GM23338 (cell line): ENCODE data around the gene ACSF2. TPM values are rescaled to one million over a fixed set of nuclear protein-coding genes. Genes with fewer than 3 reads are reported as not detected.

Experiments used
- ATAC-seq: fragments of 200-7000 bp; cut with Tn5 transposase; 3 replicates; pipeline ENCODE4 v1.9.1; 2020
- DNase-seq: peaks from one replicate; pipeline ENCODE4 v3.0.0-alpha.2; 2015; ENCODE audit warnings: low spot score
- H2AFZ ChIP-seq: fragments of 200-600 bp; sonication (generic); 2 replicates; pipeline ENCODE4 v1.8.0; 2016; ENCODE audit warnings: antibody characterized with exemption, mild to moderate bottlenecking, moderate library complexity
- H3F3A ChIP-seq: fragments of 200-600 bp; sonication (generic); replicated peaks from 2 replicates; pipeline ENCODE4 v1.8.0; 2017; ENCODE audit warnings: antibody characterized with exemption, mixed run types, low read depth
- H3K27ac ChIP-seq: fragments of 200-600 bp; sonication (generic); 2 replicates; pipeline ENCODE4 v1.6.1; 2016; ENCODE audit warnings: low read depth
- H3K27me3 ChIP-seq: fragments of 200-600 bp; sonication (generic); 2 replicates; pipeline ENCODE4 v1.8.0; 2016; ENCODE audit warnings: mild to moderate bottlenecking, mixed run types, moderate library complexity; ENCODE audit not compliant: insufficient read depth
- H3K36me3 ChIP-seq: fragments of 200-600 bp; sonication (generic); 2 replicates; pipeline ENCODE4 v1.8.0; 2016; ENCODE audit warnings: mild to moderate bottlenecking; ENCODE audit not compliant: insufficient read depth
- H3K4me1 ChIP-seq: fragments of 200-600 bp; sonication (generic); 2 replicates; pipeline ENCODE4 v1.8.0; 2016; ENCODE audit warnings: mild to moderate bottlenecking, moderate library complexity; ENCODE audit not compliant: insufficient read depth
- H3K4me2 ChIP-seq: fragments of 200-600 bp; sonication (generic); 2 replicates; pipeline ENCODE4 v1.7.1; 2017; ENCODE audit warnings: mixed run types
- H3K4me3 ChIP-seq: fragments of 200-600 bp; sonication (generic); 2 replicates; pipeline ENCODE4 v1.6.1; 2016; ENCODE audit warnings: mixed run types
- H3K79me2 ChIP-seq: fragments of 200-600 bp; sonication (generic); replicated peaks from 2 replicates; pipeline ENCODE4 v1.8.0; 2017; ENCODE audit warnings: mild to moderate bottlenecking; ENCODE audit not compliant: insufficient read depth
- H3K9me2 ChIP-seq: fragments of 200-600 bp; sonication (generic); 2 replicates; pipeline ENCODE4 v1.8.0; 2017; ENCODE audit not compliant: insufficient read depth
- H4K20me1 ChIP-seq: fragments of 200-600 bp; sonication (generic); replicated peaks from 2 replicates; pipeline ENCODE4 v1.8.0; 2017; ENCODE audit warnings: mild to moderate bottlenecking; ENCODE audit not compliant: insufficient read depth
- H3K27ac Mint-ChIP-seq: 2 replicates; pipeline ENCODE4 v1.8.0; 2020; ENCODE audit warnings: inconsistent platforms, mild to moderate bottlenecking, moderate library complexity, mixed read lengths
- H3K27me3 Mint-ChIP-seq: 3 replicates; pipeline ENCODE4 v1.8.0; 2022; ENCODE audit warnings: low read depth, mild to moderate bottlenecking, moderate library complexity, mixed read lengths, inconsistent platforms; ENCODE audit not compliant: insufficient read depth, poor library complexity
- H3K36me3 Mint-ChIP-seq: 3 replicates; pipeline ENCODE4 v1.8.0; 2021; ENCODE audit warnings: low read depth, mild to moderate bottlenecking, inconsistent platforms, moderate library complexity, mixed read lengths
- H3K4me1 Mint-ChIP-seq: 3 replicates; pipeline ENCODE4 v1.8.0; 2020; ENCODE audit warnings: mild to moderate bottlenecking, inconsistent platforms, mixed read lengths
- H3K4me3 Mint-ChIP-seq: 3 replicates; pipeline ENCODE4 v1.8.0; 2021; ENCODE audit warnings: moderate library complexity, mild to moderate bottlenecking, inconsistent platforms, mixed read lengths
- H3K9me3 Mint-ChIP-seq: 3 replicates; pipeline ENCODE4 v1.8.0; 2020; ENCODE audit warnings: moderate library complexity, mild to moderate bottlenecking, inconsistent platforms, mixed read lengths
- CREB1 ChIP-seq: fragments of 250-450 bp; sonication (Bioruptor Pico); IDR thresholded peaks from 2 replicates; pipeline ENCODE4 v1.5.0; 2020; ENCODE audit warnings: low read depth, mild to moderate bottlenecking, moderate library complexity
- EZH2 ChIP-seq: fragments of 200-600 bp; sonication (generic); IDR thresholded peaks from one replicate; pipeline ENCODE4 v1.8.0; 2017; ENCODE audit warnings: antibody characterized with exemption, mild to moderate bottlenecking, low read depth; ENCODE audit not compliant: unreplicated experiment
- NANOG ChIP-seq: IDR thresholded peaks from 2 replicates; pipeline ENCODE4 v1.6.1; 2016; ENCODE audit warnings: antibody characterized with exemption, borderline replicate concordance
- POLR2AphosphoS5 ChIP-seq: IDR thresholded peaks from 2 replicates; pipeline ENCODE4 v1.6.1; 2016; ENCODE audit warnings: antibody characterized with exemption, low read depth
- STAT1 ChIP-seq: IDR thresholded peaks from one replicate; pipeline ENCODE4 v1.6.1; 2016; ENCODE audit warnings: antibody characterized with exemption; ENCODE audit not compliant: unreplicated experiment
- ZNF114 ChIP-seq: fragments of 250-450 bp; sonication (Bioruptor Pico); IDR thresholded peaks from 2 replicates; pipeline ENCODE4 v1.5.0; 2020; ENCODE audit warnings: mild to moderate bottlenecking, moderate library complexity
- ZNF331 ChIP-seq: fragments of 250-450 bp; sonication (Bioruptor Pico); IDR thresholded peaks from 2 replicates; pipeline ENCODE4 v1.5.0; 2020; ENCODE audit warnings: low read depth, mild to moderate bottlenecking, moderate library complexity
- polyA plus RNA-seq: library from polyadenylated mRNA; unstranded; fragments of >200 nt; fragmentation: Nextera tagmentation; extraction: Ambion mirVana; gene quantifications from 2 replicates; pipeline ENCODE4 v1.2.1, GENCODE V29; 2016
- total RNA-seq: library from RNA; depleted of rRNA; stranded (reverse); fragments of >200 nt; shearing (Covaris generic); gene quantifications from 2 replicates; pipeline ENCODE4 v1.2.3, GENCODE V29; 2014
- TF ChIP-seq, protein P1 (sequence below): IDR thresholded peaks from 2 replicates; pipeline ENCODE4 v1.6.1; 2016; ENCODE audit warnings: antibody characterized with exemption
- TF ChIP-seq, protein P2 (sequence below): IDR thresholded peaks from one replicate; pipeline ENCODE4 v1.6.1; 2018; ENCODE audit warnings: antibody characterized with exemption; ENCODE audit not compliant: unreplicated experiment
- TF ChIP-seq, protein P3 (sequence below), 2 experiments: fragments of 200-600 bp in 1 of 2; sonication (generic) in 1 of 2; conservative IDR thresholded peaks; 2 replicates each; pipeline versions ENCODE4 v1.5.1 to v1.6.1; 2016 to 2017; ENCODE audit warnings: antibody characterized with exemption in 2 of 2, low read depth in 2 of 2, mild to moderate bottlenecking in 2 of 2, moderate library complexity in 1 of 2

ACSF2 gene
- total and polyA plus RNA-seq, 2 experiments from 2014 or later: 6.9 to 12.4 TPM

DNA sequence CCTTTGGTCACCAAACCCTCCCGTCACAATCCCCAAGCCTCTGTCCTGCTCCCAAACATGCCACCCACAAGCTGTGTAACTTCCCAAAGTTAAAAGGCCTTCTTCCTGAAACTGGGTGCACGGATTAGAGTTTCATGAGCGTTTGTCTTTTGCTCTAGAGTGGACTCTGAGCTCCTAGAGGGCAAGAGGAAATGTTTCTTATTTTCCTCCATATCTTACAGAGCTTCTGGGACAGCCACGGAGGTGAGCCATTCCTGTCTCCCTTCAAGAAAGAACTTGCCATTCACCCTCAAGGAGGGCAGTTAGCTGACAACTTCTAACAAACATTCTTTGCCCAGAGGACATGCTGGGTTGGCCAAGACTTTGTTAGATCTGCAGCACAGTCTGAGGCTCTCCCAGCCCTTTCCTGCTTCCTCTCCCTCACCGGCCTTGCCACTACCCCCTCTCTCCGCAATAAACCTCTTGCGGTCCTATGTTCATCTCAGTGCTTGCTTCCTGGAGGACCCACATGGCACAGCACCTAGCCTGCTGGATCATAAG is 79.6 kb downstream of the ACSF2 start:
- Histone ChIP-seq H3F3A (peaks cover 6% of the 10 kb centered on the region; the same call in 1 of the 2 replicates), H2AFZ (peak overlapping the region; percentile 69), H3K27ac (no peak overlapping the region), H3K79me2 (no peaks in the 10 kb centered on the region), H3K36me3 (no peaks in the 10 kb centered on the region), H3K4me3 (no peak overlapping the region), H3K9me2 (no peaks in the 10 kb centered on the region), H4K20me1 (no peaks in the 10 kb centered on the region), H3K4me2 (no peak overlapping the region), H3K27me3 (no peaks in the 10 kb centered on the region; the same call in 1 of the 2 replicates), H3K4me1 (peaks cover 13% of the 10 kb centered on the region; the same call in 1 of the 2 replicates)
- ATAC-seq (no peak), DNase-seq (no peak)
- H3K9me3 Mint-ChIP-seq: no peaks in the 10 kb centered on the region
- TF ChIP-seq STAT1: no peak
- TF ChIP-seq, protein P1, sequence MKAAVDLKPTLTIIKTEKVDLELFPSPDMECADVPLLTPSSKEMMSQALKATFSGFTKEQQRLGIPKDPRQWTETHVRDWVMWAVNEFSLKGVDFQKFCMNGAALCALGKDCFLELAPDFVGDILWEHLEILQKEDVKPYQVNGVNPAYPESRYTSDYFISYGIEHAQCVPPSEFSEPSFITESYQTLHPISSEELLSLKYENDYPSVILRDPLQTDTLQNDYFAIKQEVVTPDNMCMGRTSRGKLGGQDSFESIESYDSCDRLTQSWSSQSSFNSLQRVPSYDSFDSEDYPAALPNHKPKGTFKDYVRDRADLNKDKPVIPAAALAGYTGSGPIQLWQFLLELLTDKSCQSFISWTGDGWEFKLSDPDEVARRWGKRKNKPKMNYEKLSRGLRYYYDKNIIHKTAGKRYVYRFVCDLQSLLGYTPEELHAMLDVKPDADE: no peak
- TF ChIP-seq, protein P2, sequence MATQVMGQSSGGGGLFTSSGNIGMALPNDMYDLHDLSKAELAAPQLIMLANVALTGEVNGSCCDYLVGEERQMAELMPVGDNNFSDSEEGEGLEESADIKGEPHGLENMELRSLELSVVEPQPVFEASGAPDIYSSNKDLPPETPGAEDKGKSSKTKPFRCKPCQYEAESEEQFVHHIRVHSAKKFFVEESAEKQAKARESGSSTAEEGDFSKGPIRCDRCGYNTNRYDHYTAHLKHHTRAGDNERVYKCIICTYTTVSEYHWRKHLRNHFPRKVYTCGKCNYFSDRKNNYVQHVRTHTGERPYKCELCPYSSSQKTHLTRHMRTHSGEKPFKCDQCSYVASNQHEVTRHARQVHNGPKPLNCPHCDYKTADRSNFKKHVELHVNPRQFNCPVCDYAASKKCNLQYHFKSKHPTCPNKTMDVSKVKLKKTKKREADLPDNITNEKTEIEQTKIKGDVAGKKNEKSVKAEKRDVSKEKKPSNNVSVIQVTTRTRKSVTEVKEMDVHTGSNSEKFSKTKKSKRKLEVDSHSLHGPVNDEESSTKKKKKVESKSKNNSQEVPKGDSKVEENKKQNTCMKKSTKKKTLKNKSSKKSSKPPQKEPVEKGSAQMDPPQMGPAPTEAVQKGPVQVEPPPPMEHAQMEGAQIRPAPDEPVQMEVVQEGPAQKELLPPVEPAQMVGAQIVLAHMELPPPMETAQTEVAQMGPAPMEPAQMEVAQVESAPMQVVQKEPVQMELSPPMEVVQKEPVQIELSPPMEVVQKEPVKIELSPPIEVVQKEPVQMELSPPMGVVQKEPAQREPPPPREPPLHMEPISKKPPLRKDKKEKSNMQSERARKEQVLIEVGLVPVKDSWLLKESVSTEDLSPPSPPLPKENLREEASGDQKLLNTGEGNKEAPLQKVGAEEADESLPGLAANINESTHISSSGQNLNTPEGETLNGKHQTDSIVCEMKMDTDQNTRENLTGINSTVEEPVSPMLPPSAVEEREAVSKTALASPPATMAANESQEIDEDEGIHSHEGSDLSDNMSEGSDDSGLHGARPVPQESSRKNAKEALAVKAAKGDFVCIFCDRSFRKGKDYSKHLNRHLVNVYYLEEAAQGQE: no peak
- TF ChIP-seq POLR2AphosphoS5: no peak
- TF ChIP-seq CREB1 (CRISPR knock-in tag): no peak
- TF ChIP-seq NANOG: no peak
- TF ChIP-seq, protein P3, sequence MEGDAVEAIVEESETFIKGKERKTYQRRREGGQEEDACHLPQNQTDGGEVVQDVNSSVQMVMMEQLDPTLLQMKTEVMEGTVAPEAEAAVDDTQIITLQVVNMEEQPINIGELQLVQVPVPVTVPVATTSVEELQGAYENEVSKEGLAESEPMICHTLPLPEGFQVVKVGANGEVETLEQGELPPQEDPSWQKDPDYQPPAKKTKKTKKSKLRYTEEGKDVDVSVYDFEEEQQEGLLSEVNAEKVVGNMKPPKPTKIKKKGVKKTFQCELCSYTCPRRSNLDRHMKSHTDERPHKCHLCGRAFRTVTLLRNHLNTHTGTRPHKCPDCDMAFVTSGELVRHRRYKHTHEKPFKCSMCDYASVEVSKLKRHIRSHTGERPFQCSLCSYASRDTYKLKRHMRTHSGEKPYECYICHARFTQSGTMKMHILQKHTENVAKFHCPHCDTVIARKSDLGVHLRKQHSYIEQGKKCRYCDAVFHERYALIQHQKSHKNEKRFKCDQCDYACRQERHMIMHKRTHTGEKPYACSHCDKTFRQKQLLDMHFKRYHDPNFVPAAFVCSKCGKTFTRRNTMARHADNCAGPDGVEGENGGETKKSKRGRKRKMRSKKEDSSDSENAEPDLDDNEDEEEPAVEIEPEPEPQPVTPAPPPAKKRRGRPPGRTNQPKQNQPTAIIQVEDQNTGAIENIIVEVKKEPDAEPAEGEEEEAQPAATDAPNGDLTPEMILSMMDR (conservative IDR thresholded peaks at IDR 0.05; ENCODE audit: low read depth in 2 of 2): no peak
- H3K27ac Mint-ChIP-seq: no peak overlapping the region
- H3K36me3 Mint-ChIP-seq: peaks cover 2% of the 10 kb centered on the region; the same call in 1 of the 3 replicates
- H3K27me3 Mint-ChIP-seq: peaks cover 16% of the 10 kb centered on the region
- H3K4me3 Mint-ChIP-seq: no peak overlapping the region
- peaks cover 31% of the 10 kb centered on the region for H3K4me1 Mint-ChIP-seq

DNA sequence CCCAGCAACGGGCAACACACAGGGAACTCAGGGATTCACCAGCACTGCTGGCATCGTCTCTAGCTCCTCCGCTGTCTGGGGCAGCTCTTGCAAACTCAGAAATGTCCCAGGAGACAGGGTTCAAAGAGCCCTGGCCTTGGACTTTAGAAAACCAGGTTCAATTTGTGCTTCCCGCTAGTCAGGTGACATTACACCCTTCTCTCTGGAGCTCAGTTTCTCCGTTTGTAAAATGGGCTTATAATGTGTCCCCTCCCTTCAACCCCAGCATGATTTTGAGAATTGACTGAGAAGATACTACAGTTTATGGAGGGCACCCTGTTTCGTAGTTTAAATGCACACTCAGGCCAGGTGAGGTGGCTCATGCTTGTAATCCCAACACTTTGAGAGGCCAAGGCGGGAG is 80.3 kb downstream of the ACSF2 start:
- ATAC-seq (no peak), DNase-seq (no peak)
- Mint-ChIP-seq H3K27ac (no peak overlapping the region), H3K4me3 (no peak overlapping the region), H3K9me3 (no peaks in the 10 kb centered on the region), H3K27me3 (peaks cover 18% of the 10 kb centered on the region), H3K36me3 (peaks cover 2% of the 10 kb centered on the region; the same call in 1 of the 3 replicates), H3K4me1 (peaks cover 37% of the 10 kb centered on the region)
- Histone ChIP-seq H3K9me2 (no peaks in the 10 kb centered on the region), H3K36me3 (no peaks in the 10 kb centered on the region), H3K27ac (no peak overlapping the region), H2AFZ (no peak overlapping the region), H4K20me1 (no peaks in the 10 kb centered on the region), H3K4me1 (peaks cover 16% of the 10 kb centered on the region; the same call in 1 of the 2 replicates), H3K79me2 (no peaks in the 10 kb centered on the region), H3K4me2 (no peak overlapping the region), H3F3A (peaks cover 6% of the 10 kb centered on the region; the same call in 1 of the 2 replicates), H3K27me3 (no peaks in the 10 kb centered on the region; the same call in 1 of the 2 replicates), H3K4me3 (no peak overlapping the region)
- TF ChIP-seq EZH2 (no peak), ZNF331 (no peak), NANOG (no peak), ZNF114 (CRISPR knock-in tag) (no peak)
- TF ChIP-seq, protein P1: no peak
- TF ChIP-seq, protein P3 (conservative IDR thresholded peaks at IDR 0.05; ENCODE audit: low read depth in 2 of 2): no peak
